Left kidney (tissue), 2 donors: Measurements from ENCODE around the gene PRCD. TPM values are rescaled to one million over a fixed set of nuclear protein-coding genes. Genes with fewer than 3 reads are reported as not detected.
"Not testable (repeated sequence)": the region's sequence is repeated elsewhere in the genome, so short reads cannot be mapped to it uniquely, and the experiment has no call there.

Experiments used
- DNase-seq: peaks from one replicate; pipeline ENCODE4 v3.0.0-alpha.2; 2013
- polyA plus RNA-seq: library from polyadenylated mRNA; unstranded; fragments of 120-200 nt; gene quantifications from one replicate; pipeline ENCODE4 v1.2.1, GENCODE V29; 2013; ENCODE audit not compliant: insufficient read length

Gene PRCD
- polyA plus RNA-seq, 1 donor, result 3.7 TPM

- not testable (repeated sequence) for DNase-seq
Measured at GRCh38 chr17:76527016-76527415, 12.8 kb upstream of the PRCD start.

GRCh38 chr17:76527430-76528111, 12.3 kb upstream of the PRCD start:
- DNase-seq, result no peak

- DNase-seq, result no peak
Measured at GRCh38 chr17:76528156-76528527, 11.7 kb upstream of the PRCD start.

- no peak for DNase-seq
Measured at GRCh38 chr17:76528528-76529223, 11.2 kb upstream of the PRCD start.

- peak; percentile 80 for DNase-seq
Measured at GRCh38 chr17:76529224-76530094, 10.4 kb upstream of the PRCD start.

GRCh38 chr17:76530095-76530723, 9.6 kb upstream of the PRCD start:
- no peak for DNase-seq

- no peak for DNase-seq
Measured at GRCh38 chr17:76530811-76531485, 8.9 kb upstream of the PRCD start.

GRCh38 chr17:76531486-76532038, 8.3 kb upstream of the PRCD start:
- DNase-seq, result no peak

GRCh38 chr17:76532072-76532651, 7.7 kb upstream of the PRCD start:
- DNase-seq, result no peak

- not testable (repeated sequence) for DNase-seq
Measured at GRCh38 chr17:76533640-76534359, 6.0 kb upstream of the PRCD start.

- no peak for DNase-seq
Measured at GRCh38 chr17:76534831-76535732, 4.8 kb upstream of the PRCD start.

GRCh38 chr17:76535788-76536510, 3.9 kb upstream of the PRCD start:
- DNase-seq, result no peak

GRCh38 chr17:76536511-76537287, 3.1 kb upstream of the PRCD start:
- no peak for DNase-seq

GRCh38 chr17:76537288-76537577, 2.6 kb upstream of the PRCD start:
- DNase-seq, result no peak

GRCh38 chr17:76537578-76538280, 2.1 kb upstream of the PRCD start, which contains the start of gene CYGB:
Gene CYGB, minus strand, starts transcription at chr17:76537709. Its CDS starts 167 bp downstream, at chr17:76537542.
- DNase-seq, result no peak

GRCh38 chr17:76538281-76538931, 1.4 kb upstream of the PRCD start:
- no peak for DNase-seq
